HepG2 (cell line): ENCODE results near the gene EYA2. TPM values are rescaled to one million over a fixed set of nuclear protein-coding genes. Genes with fewer than 3 reads are reported as not detected.
A peak's percentile ranks its signal among the peaks of the same experiment; 100 is the strongest.

Experiments
- ATAC-seq: fragments of 200-7000 bp; cut with Tn5 transposase; 3 replicates; pipeline ENCODE4 v1.9.1; 2020; ENCODE audit warnings: mild to moderate bottlenecking, moderate library complexity
- BruUV-seq: library from RNA; stranded (reverse); fragments of 400-500 nt; replicated peaks from 2 replicates; lab custom pipeline; 2021; lab: Mats Ljungman, UMichigan
- CTCF ChIA-PET: fragments of 300-600 bp; formaldehyde crosslinking; extraction: SDS; loops from one replicate; lab custom pipeline; 2021; ENCODE audit warnings: low total read pairs, inconsistent platforms, low intra/inter-chr PET ratio; lab: Yijun Ruan, JAX
- POLR2A ChIA-PET: fragments of 350-600 bp; sonication (Branson Sonifier 250); formaldehyde crosslinking; loops from one replicate; lab custom pipeline; 2020; ENCODE audit warnings: antibody characterized with exemption, inconsistent platforms; lab: Yijun Ruan, JAX
- DNase-seq: peaks from one replicate; pipeline ENCODE4 v3.0.0-alpha.2; 2015; ENCODE audit warnings: low spot score
- FAIRE-seq: peaks from 3 replicates; lab custom pipeline; 2011; peaks lifted over from hg19 to GRCh38; lab: Jason Lieb, UNC
- H2AFZ ChIP-seq: one replicate; pipeline ENCODE4 v1.6.1; 2011; ENCODE audit warnings: low read length, inconsistent platforms
- H3K27ac ChIP-seq: fragments of 300-600 bp; 3 replicates; pipeline ENCODE4 v1.8.0; 2011; ENCODE audit warnings: mixed run types, mild to moderate bottlenecking, mixed read lengths, low read length, inconsistent platforms; ENCODE audit not compliant: insufficient read depth; ENCODE audit errors: extremely low read length
- H3K27me3 ChIP-seq, 2 experiments: fragments of 200-600 bp in 1 of 2; 2 replicates in 1 of 2; 3 replicates in 1 of 2; pipeline versions ENCODE4 v1.6.0 to v1.8.0; 2011; ENCODE audit warnings: low read length in 2 of 2, mild to moderate bottlenecking in 2 of 2, moderate library complexity in 2 of 2, inconsistent platforms in 1 of 2; ENCODE audit not compliant: insufficient read depth in 2 of 2, control insufficient read depth in 1 of 2
- H3K36me3 ChIP-seq, 2 experiments: fragments of 200-600 bp in 1 of 2; replicated peaks in 1 of 2; 2 replicates in 1 of 2; 3 replicates in 1 of 2; pipeline versions ENCODE4 v1.5.1 to v1.8.0; 2011; ENCODE audit warnings: low read length in 2 of 2, inconsistent platforms in 1 of 2; ENCODE audit not compliant: insufficient read depth in 2 of 2, control insufficient read depth in 1 of 2
- H3K4me1 ChIP-seq: 2 replicates; pipeline ENCODE4 v1.5.1; 2012; ENCODE audit warnings: low read length, inconsistent platforms; ENCODE audit not compliant: insufficient read depth
- H3K4me2 ChIP-seq: 2 replicates; pipeline ENCODE4 v1.6.0; 2011; ENCODE audit warnings: low read depth, low read length, inconsistent platforms
- H3K4me3 ChIP-seq, 3 experiments: fragments of 200-600 bp in 1 of 3; sonication (generic), shearing (Covaris generic) in 1 of 3; replicated peaks in 1 of 3; 2 replicates each; pipeline ENCODE4 v1.5.1; 2011 to 2016; ENCODE audit warnings: low read length in 3 of 3, inconsistent platforms in 2 of 3, low read depth in 2 of 3, mild to moderate bottlenecking in 2 of 3, control low read depth in 1 of 3, mixed read lengths in 1 of 3; ENCODE audit not compliant: insufficient read depth in 1 of 3
- H3K79me2 ChIP-seq: one replicate; pipeline ENCODE4 v1.6.1; 2011; ENCODE audit warnings: low read length, inconsistent platforms; ENCODE audit not compliant: insufficient read depth
- H3K9ac ChIP-seq: 2 replicates; pipeline ENCODE4 v1.6.0; 2011; ENCODE audit warnings: mild to moderate bottlenecking, low read depth, low read length, inconsistent platforms; ENCODE audit not compliant: insufficient read depth
- H3K9me3 ChIP-seq: 2 replicates; pipeline ENCODE4 v1.5.1; 2012; ENCODE audit warnings: mild to moderate bottlenecking, low read length
- H4K20me1 ChIP-seq: 2 replicates; pipeline ENCODE4 v1.6.0; 2011; ENCODE audit warnings: inconsistent platforms, mild to moderate bottlenecking, low read length, moderate library complexity; ENCODE audit not compliant: insufficient read depth
- AGO2 ChIP-seq: fragments of 200-400 bp; formaldehyde crosslinking; optimal IDR thresholded peaks from 2 replicates; pipeline ENCODE3; 2017; ENCODE audit warnings: mild to moderate bottlenecking, low read depth, low read length, moderate library complexity
- PCBP1 ChIP-seq: fragments of 200-400 bp; formaldehyde crosslinking; IDR thresholded peaks from 2 replicates; pipeline ENCODE4 v1.6.1; 2017; ENCODE audit warnings: mild to moderate bottlenecking, low read depth, low read length, borderline replicate concordance
- POLR2AphosphoS2 ChIP-seq: IDR thresholded peaks from 2 replicates; pipeline ENCODE4 v1.6.1; 2011; ENCODE audit warnings: low read depth, low read length, improper control_type of control experiment
- POLR2AphosphoS5 ChIP-seq: IDR thresholded peaks from 2 replicates; pipeline ENCODE4 v1.6.1; 2012; ENCODE audit warnings: low read depth, low read length
- POLR2G ChIP-seq: fragments of 200-400 bp; formaldehyde crosslinking; IDR thresholded peaks from 2 replicates; pipeline ENCODE4 v1.6.1; 2018; ENCODE audit warnings: mild to moderate bottlenecking, low read depth, low read length, moderate library complexity
- RBM22 ChIP-seq: fragments of 200-400 bp; formaldehyde crosslinking; optimal IDR thresholded peaks from 2 replicates; pipeline ENCODE3; 2017; ENCODE audit warnings: mild to moderate bottlenecking, low read length, moderate library complexity
- SP2 ChIP-seq: sonication (generic); formaldehyde crosslinking; IDR thresholded peaks from 2 replicates; pipeline ENCODE4 v1.5.1; 2020; ENCODE audit warnings: mild to moderate bottlenecking, missing genetic modification reagents
- TBX2 ChIP-seq: sonication (generic); formaldehyde crosslinking; IDR thresholded peaks from 2 replicates; pipeline ENCODE4 v1.5.0; 2020; ENCODE audit warnings: missing genetic modification reagents, mild to moderate bottlenecking, borderline replicate concordance
- ZC3H13 ChIP-seq: sonication (generic); formaldehyde crosslinking; IDR thresholded peaks from 2 replicates; pipeline ENCODE4 v1.8.1; 2023; ENCODE audit warnings: mild to moderate bottlenecking, missing genetic modification reagents, moderate library complexity
- ZNF550 ChIP-seq: sonication (generic); formaldehyde crosslinking; IDR thresholded peaks from 2 replicates; pipeline ENCODE4 v1.4.0; 2020; ENCODE audit warnings: mild to moderate bottlenecking, missing genetic modification reagents, borderline replicate concordance
- ZNF572 ChIP-seq: sonication (generic); formaldehyde crosslinking; IDR thresholded peaks from 2 replicates; pipeline ENCODE4 v1.5.1; 2020; ENCODE audit warnings: mild to moderate bottlenecking, missing genetic modification reagents
- ZNF589 ChIP-seq: sonication (generic); formaldehyde crosslinking; conservative IDR thresholded peaks from 2 replicates; pipeline ENCODE4 v1.8.0; 2022; ENCODE audit warnings: mild to moderate bottlenecking, moderate library complexity, missing genetic modification reagents
- ZNF687 ChIP-seq: sonication (generic); formaldehyde crosslinking; IDR thresholded peaks from 2 replicates; pipeline ENCODE4 v1.5.1; 2020; ENCODE audit warnings: mild to moderate bottlenecking, missing genetic modification reagents, moderate library complexity
- ZNF780A ChIP-seq: sonication (generic); formaldehyde crosslinking; IDR thresholded peaks from 2 replicates; pipeline ENCODE4 v1.8.0; 2022; ENCODE audit warnings: mild to moderate bottlenecking, missing genetic modification reagents, moderate library complexity
- WGBS: methylation state at CpG from one replicate; pipeline ENCODE4 v1.1.6; 2017; ENCODE audit warnings: low lambda C conversion rate; 5-methylcytosine and 5-hydroxymethylcytosine counted together
- in situ Hi-C: cut with HindIII; loops from 2 replicates; pipeline ENCODE4 v1.10.0; 2017; ENCODE audit warnings: low pct_unique_long_range_greater_than_20kb; ENCODE audit not compliant: extremely low pct_ligation_motif_present
- intact Hi-C: fragments of 100-400 bp; cut with micrococcal nuclease; formaldehyde crosslinking; loops from one replicate; pipeline ENCODE4 v1.10.0; 2022; ENCODE audit not compliant: unreplicated experiment
- polyA plus RNA-seq, 8 experiments: library from polyadenylated mRNA; depleted of rRNA in 3 of 8; stranded (reverse) in 7 of 8; unstranded in 1 of 8; fragments of >200 nt; fragmentation: Illumina TruSeq in 4 of 8; extraction: Trizol in 4 of 8; gene quantifications; 2 replicates each; pipeline versions ENCODE4 v1.2.1 to v1.2.3, GENCODE V29; 2011 to 2016; ENCODE audit warnings: low read depth in 4 of 8, missing spikeins in 1 of 8, mixed read lengths in 1 of 8; ENCODE audit not compliant: insufficient read depth in 1 of 8
- total RNA-seq, 5 experiments: library from RNA; depleted of rRNA; stranded (reverse); fragments of >200 nt; fragmentation: Illumina TruSeq; extraction: Trizol; gene quantifications; 2 replicates each; pipeline ENCODE4 v1.2.3, GENCODE V29; 2016; ENCODE audit warnings: low read depth in 1 of 5
- TF ChIP-seq, protein P1 (sequence below): sonication (generic); formaldehyde crosslinking; IDR thresholded peaks from 2 replicates; pipeline ENCODE4 v1.5.0; 2020; ENCODE audit warnings: missing genetic modification reagents, mild to moderate bottlenecking, borderline replicate concordance
- TF ChIP-seq, protein P2 (sequence below): IDR thresholded peaks from 2 replicates; pipeline ENCODE4 v1.6.1; 2018; ENCODE audit warnings: missing genetic modification reagents, mild to moderate bottlenecking, missing compliant biosample characterization

Gene EYA2
- total and polyA plus RNA-seq, 2 of the 13 experiments (the other 11 are each of a cell fraction or from before 2014, with no cell fraction given) = not detected

GRCh38 chr20:47208534-47209174, 314.0 kb downstream of the EYA2 start:
- Histone ChIP-seq H3K9me3 (no peaks in the 10 kb centered on the region), H3K4me3 (no peak overlapping the region), H3K4me2 (no peak overlapping the region), H3K79me2 (no peaks in the 10 kb centered on the region), H3K9ac (no peak overlapping the region), H2AFZ (no peak overlapping the region), H3K27me3 (no peaks in the 10 kb centered on the region), H4K20me1 (peaks cover 17% of the 10 kb centered on the region; the same call in 1 of the 2 replicates), H3K27ac (no peak overlapping the region), H3K4me1 (peaks cover 22% of the 10 kb centered on the region), H3K36me3 (peaks cover 46 to 56% of the 10 kb centered on the region in 2 experiments)
- POLR2A ChIA-PET = no interaction called here
- in situ Hi-C loops = no loop called here
- CTCF ChIA-PET = no interaction called here
- no peak for ATAC-seq
- no peak for FAIRE-seq
- no peak for DNase-seq
- WGBS = 94% methylated on average over 18 of the region's 18 CpGs
- BruUV-seq = no TSS peak
- TF ChIP-seq POLR2AphosphoS5 (peak; percentile 43; the same call in 1 of the 2 replicates), ZNF780A (CRISPR knock-in tag) (0 out of 2 replicates have a peak, but pooled peaks have one; percentile 15), ZNF687 (CRISPR knock-in tag) (peak; percentile 32), TBX2 (CRISPR knock-in tag) (0 out of 2 replicates have a peak, but pooled peaks have one; percentile 35), ZNF589 (CRISPR knock-in tag) (no peak), AGO2 (peak; percentile 98), ZC3H13 (peak; percentile 86), POLR2AphosphoS2 (peak; percentile 56; the same call in 1 of the 2 replicates), RBM22 (peak; percentile 98), POLR2G (peak; percentile 60), ZNF550 (no peak), SP2 (CRISPR knock-in tag) (no peak), ZNF572 (CRISPR knock-in tag) (0 out of 2 replicates have a peak, but pooled peaks have one; percentile 12), PCBP1 (0 out of 2 replicates have a peak, but pooled peaks have one; percentile 24)
- TF ChIP-seq, protein P1, sequence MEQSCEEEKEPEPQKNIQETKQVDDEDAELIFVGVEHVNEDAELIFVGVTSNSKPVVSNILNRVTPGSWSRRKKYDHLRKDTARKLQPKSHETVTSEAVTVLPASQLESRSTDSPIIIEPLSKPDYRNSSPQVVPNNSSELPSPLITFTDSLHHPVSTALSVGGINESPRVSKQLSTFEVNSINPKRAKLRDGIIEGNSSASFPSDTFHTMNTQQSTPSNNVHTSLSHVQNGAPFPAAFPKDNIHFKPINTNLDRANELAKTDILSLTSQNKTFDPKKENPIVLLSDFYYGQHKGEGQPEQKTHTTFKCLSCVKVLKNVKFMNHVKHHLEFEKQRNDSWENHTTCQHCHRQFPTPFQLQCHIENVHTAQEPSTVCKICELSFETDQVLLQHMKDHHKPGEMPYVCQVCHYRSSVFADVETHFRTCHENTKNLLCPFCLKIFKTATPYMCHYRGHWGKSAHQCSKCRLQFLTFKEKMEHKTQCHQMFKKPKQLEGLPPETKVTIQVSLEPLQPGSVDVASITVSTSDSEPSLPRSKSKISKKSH = no peak
- TF ChIP-seq, protein P2, sequence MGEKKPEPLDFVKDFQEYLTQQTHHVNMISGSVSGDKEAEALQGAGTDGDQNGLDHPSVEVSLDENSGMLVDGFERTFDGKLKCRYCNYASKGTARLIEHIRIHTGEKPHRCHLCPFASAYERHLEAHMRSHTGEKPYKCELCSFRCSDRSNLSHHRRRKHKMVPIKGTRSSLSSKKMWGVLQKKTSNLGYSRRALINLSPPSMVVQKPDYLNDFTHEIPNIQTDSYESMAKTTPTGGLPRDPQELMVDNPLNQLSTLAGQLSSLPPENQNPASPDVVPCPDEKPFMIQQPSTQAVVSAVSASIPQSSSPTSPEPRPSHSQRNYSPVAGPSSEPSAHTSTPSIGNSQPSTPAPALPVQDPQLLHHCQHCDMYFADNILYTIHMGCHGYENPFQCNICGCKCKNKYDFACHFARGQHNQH (CRISPR knock-in tag) = 0 out of 2 replicates have a peak, but pooled peaks have one; percentile 19
- intact Hi-C loops = no loop called here
